GM18951 (cell line): ENCODE data around the gene SARS1.

Experiments used
- POLR2A ChIP-seq: IDR thresholded peaks from 4 replicates; pipeline ENCODE4 v1.6.1; 2011; ENCODE audit warnings: mild to moderate bottlenecking; ENCODE audit not compliant: insufficient read length, insufficient read depth; ENCODE audit errors: extremely low read depth
- in situ Hi-C: fragments of 300-500 bp; cut with MboI; formaldehyde crosslinking; loops from one replicate; pipeline ENCODE4 v1.12.0; 2022; ENCODE audit warnings: low sequenced_read_pairs, mixed read lengths, inconsistent platforms; ENCODE audit not compliant: unreplicated experiment

SARS1 gene

GRCh38 chr1:109252893-109253802 is 39.4 kb downstream of the SARS1 start:
- in situ Hi-C loops: no loop called here
- no peak for TF ChIP-seq POLR2A

DNA sequence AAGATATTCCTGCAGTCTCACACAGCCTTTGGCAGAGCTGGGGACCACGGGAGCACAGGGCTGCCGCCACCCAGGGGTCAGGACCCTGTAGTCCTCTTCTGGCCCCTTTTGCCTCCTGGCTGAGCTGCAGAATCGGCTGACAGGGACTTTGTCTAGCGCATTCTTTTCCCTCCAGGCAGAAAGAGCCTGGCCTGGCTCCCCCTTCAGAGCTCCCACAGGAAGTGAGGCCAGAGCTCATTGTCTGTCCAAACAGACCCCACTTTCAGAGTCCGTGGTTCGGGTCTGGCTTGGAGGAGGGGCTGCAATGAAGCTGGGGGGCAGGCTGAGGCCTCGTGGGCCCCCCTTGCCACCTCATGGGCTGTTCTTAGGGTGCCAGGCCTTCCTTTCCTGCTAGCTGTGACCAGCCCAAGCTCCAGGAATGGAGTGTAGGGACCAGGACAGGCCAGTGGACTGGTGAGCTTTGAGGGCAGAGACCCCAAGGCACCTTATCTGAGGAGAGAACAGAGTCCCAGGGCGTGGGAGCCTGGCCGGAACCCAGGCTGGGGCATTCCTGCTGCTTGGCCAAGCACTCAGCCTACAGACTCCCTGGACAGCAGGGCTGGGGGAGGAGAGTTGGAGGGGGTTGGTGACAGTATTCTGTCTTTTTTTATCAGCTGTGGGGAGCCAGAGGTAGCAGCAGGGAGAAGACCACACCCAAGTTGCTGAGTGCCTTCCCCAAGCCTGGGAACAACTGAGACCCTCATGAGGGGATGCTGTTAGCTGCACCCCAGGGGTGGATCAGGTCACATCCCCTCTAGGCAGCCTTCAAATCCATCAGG is 40.3 kb downstream of the SARS1 start:
- in situ Hi-C loops: no loop called here
- TF ChIP-seq POLR2A: no peak

DNA sequence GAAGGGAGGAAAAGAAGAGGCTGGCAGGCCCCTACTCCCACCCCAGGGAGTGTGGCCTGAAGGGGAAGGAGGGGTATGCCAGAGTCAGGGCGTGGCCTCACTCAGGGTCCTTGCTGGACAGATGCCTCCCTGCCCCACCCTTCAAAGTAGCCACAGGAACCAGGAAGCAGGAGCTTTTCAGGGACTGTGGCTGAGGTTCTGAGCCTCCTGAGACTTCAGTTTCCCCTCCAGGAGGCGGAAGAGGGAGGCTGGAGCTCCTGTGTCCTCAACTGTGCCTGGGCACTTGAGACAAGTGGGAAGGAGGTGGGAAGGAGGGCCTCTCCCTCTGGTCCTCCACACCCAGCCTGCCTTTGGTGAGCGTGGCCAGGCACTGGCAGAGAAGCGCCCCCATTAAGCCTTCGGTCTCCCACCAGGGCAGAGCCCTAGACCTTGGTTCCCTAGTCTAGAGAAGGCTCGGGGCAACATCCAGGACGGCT is 40.9 kb downstream of the SARS1 start:
- in situ Hi-C loops: no loop called here
- TF ChIP-seq POLR2A: no peak

DNA sequence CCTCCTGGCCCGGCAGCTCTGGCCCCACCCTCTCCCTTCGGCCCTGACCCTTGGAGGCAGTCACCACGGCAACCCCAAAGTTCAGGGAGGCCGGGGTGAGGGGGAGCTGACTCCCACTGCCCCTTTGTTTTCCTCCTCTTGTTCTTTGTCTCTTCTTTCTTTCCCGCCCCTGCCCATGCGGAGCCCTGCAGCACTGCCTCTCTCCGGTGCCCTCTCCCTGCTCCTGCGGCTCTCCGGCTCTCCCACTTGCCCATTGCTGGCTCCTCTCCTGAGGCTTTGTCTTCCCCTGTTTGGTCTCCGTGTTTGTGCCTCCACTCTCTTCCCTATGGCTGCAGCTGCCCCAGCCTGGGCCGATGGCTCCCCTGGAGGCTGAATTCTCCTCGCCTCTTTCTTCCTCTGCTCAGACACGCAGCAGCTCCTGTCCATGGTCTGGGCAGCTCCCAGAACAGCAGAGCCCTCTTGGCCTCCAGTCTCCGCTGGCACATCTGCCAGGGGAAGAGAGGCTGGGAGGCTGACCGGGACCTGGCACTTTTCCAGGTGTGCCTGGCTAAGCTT is 41.5 kb downstream of the SARS1 start:
- no peak for TF ChIP-seq POLR2A
- in situ Hi-C loops: no loop called here

DNA sequence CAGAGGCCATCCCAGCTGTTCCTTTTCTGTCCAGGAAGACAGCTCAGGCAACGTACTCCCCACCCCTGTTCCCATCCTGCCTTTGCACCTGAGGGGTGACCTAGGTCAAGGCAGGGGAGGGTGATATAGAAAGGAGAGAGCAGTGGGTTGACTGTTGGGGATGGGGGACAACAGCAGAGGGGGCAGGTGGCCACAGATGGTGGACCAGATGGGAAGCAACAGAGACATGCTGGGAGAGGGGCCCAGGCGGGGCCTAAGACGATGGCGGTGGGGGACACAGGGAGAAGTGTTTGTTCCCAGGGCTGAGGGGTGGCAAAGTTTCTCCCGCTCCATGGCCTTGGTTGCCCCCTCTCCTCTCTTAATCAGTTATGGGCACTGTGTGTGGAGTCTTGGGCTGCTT is 42.0 kb downstream of the SARS1 start:
- in situ Hi-C loops: no loop called here

DNA sequence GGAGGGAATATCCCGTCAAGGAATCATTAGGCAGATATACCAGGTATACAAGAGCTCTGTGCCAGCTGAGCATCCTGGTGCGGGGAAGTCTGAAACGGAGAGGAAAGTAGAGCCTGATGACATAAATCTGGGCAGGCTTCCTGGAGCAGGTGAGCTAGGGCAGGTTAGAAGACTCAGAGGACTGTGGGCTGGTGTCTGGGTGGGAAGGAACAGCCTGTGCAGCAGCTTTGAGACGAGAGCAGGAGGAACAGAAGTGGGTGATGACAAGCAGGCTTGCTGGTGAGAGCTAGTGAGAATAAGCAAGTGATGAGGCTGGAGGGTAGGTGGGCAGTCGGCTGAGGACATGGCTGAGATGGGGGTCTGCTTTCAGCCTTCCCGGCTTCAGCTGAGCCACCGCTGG is 42.4 kb downstream of the SARS1 start:
- in situ Hi-C loops: no loop called here
- TF ChIP-seq POLR2A: no peak

More for the DNA sequence above, 42.0 kb downstream of the SARS1 start:
- no peak for TF ChIP-seq POLR2A

- in situ Hi-C loops: no loop called here
- no peak for TF ChIP-seq POLR2A
Observed at GRCh38 chr1:109256971-109257681, 43.4 kb downstream of the SARS1 start.

GRCh38 chr1:109257682-109258421 is 44.1 kb downstream of the SARS1 start:
- in situ Hi-C loops: no loop called here
- TF ChIP-seq POLR2A: no peak

DNA sequence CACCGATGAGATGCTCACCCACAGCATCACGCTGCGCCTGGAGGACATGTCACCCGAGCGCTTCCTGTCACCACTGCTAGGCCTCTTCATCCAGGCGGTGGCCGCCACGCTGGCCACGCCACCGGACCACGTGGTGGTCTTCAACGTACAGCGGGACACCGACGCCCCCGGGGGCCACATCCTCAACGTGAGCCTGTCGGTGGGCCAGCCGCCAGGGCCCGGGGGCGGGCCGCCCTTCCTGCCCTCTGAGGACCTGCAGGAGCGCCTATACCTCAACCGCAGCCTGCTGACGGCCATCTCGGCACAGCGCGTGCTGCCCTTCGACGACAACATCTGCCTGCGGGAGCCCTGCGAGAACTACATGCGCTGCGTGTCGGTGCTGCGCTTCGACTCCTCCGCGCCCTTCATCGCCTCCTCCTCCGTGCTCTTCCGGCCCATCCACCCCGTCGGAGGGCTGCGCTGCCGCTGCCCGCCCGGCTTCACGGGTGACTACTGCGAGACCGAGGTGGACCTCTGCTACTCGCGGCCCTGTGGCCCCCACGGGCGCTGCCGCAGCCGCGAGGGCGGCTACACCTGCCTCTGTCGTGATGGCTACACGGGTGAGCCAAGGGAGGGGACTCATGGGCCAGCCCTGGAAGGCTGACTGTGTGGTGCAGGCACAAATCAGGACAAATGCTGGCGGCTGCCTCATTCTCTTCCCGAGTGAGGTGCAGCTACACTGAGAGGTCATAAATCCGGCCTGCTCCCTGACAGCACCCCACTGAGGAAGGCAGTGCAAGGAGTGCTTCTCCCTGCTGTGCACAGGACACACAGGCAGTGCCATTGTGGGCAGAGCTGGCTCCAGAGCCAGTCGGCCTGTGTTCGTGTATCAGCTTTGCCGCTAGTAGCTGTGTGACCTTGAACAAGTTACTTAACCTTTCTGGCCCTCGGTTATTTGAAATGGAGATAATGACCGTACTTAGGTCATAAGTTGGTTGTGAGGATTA is 45.1 kb downstream of the SARS1 start:
- no peak for TF ChIP-seq POLR2A
- in situ Hi-C loops: no loop called here

DNA sequence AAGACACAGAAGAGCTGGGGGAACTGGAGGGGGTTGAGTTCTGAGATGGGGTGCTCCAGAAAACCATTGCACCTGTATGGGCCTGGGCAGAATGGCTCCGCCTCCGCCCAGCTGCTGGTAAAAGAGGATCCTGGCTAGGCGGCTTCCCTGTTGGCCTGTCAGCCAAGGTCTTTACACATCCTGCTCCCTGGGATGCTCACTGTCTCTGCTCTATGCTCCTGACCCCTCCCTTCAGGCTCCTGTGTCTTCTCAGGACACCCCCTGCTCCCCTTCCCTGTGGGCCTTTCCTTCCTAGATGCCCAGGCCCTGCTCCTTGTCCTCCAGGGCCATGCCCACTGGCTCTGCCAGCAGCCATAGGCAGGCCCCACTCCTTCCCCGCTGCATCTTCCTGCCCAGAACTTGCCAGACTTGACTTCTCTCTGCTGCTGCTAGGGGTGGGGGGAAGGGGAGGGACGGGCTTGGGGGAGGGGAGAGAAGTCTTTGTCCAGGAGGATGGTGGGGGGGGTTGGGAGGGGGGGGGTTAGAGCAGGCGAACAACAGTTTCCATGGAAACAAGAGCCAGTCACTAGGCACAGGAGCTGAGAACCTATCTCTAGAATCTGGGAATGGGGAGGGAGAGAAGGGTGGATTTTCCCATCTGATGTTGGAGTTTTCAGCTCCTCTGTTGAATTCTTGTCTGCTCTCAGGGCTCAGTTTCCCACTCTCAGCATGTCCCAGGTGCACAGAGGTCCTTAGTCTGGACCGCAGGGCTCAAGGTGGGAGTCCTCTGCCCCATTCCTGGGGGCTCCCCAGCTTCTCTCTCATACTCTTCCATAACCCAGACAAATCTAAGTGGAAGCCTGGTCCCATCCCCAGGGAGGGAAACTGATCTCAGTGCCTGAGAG is 46.2 kb downstream of the SARS1 start:
- in situ Hi-C loops: loop anchor here (10.0 kb wide), 1 partner anchor 275 kb away; the partner anchor contains the start of gene GPR61
- TF ChIP-seq POLR2A: no peak

- TF ChIP-seq POLR2A: no peak
- in situ Hi-C loops: loop anchor here (10.0 kb wide), 1 partner anchor 274 kb away; the partner anchor contains the start of gene GPR61
Observed at GRCh38 chr1:109261006-109261405, 47.3 kb downstream of the SARS1 start.
